MCF 10A (cell line): Measurements from ENCODE around the gene AGMO. TPM values are rescaled to one million over a fixed set of nuclear protein-coding genes. Genes with fewer than 3 reads are reported as not detected.

Source experiments
- BruUV-seq: library from RNA; stranded (reverse); fragments of 400-500 nt; replicated peaks from 2 replicates; lab custom pipeline; 2021; lab: Mats Ljungman, UMichigan
- CTCF ChIA-PET: fragments of 300-600 bp; sonication (Branson Sonifier 250); formaldehyde crosslinking; extraction: SDS; loops from one replicate; lab custom pipeline; 2021; ENCODE audit warnings: antibody characterized with exemption, inconsistent platforms; lab: Yijun Ruan, JAX
- POLR2A ChIA-PET: fragments of 300-600, 350-650 bp; sonication (Branson Sonifier 250); formaldehyde crosslinking; extraction: SDS; loops from one replicate; lab custom pipeline; 2020; ENCODE audit warnings: antibody characterized with exemption, inconsistent platforms; lab: Yijun Ruan, JAX
- DNase-seq: peaks from one replicate; pipeline ENCODE4 v3.0.0-alpha.2; 2018; ENCODE audit not compliant: unreplicated experiment
- H3K27ac Mint-ChIP-seq: one replicate; pipeline ENCODE4 v1.8.0; 2022; ENCODE audit warnings: mild to moderate bottlenecking, low read depth, mixed read lengths; ENCODE audit not compliant: unreplicated experiment
- H3K27me3 Mint-ChIP-seq: one replicate; pipeline ENCODE4 v1.8.0; 2022; ENCODE audit warnings: mixed read lengths; ENCODE audit not compliant: insufficient read depth, unreplicated experiment
- H3K36me3 Mint-ChIP-seq: one replicate; pipeline ENCODE4 v1.8.0; 2022; ENCODE audit warnings: mild to moderate bottlenecking, moderate library complexity, mixed read lengths; ENCODE audit not compliant: insufficient read depth, unreplicated experiment
- H3K4me1 Mint-ChIP-seq: one replicate; pipeline ENCODE4 v1.8.0; 2022; ENCODE audit warnings: mixed read lengths; ENCODE audit not compliant: insufficient read depth, unreplicated experiment
- H3K4me3 Mint-ChIP-seq: one replicate; pipeline ENCODE4 v1.8.0; 2022; ENCODE audit warnings: mild to moderate bottlenecking, moderate library complexity, mixed read lengths; ENCODE audit not compliant: unreplicated experiment
- H3K9me3 Mint-ChIP-seq: one replicate; pipeline ENCODE4 v1.8.0; 2022; ENCODE audit warnings: mixed read lengths; ENCODE audit not compliant: unreplicated experiment
- intact Hi-C: fragments of 100-400 bp; cut with micrococcal nuclease; formaldehyde crosslinking; loops from 2 replicates; pipeline ENCODE4 v1.14.1; 2022
- total RNA-seq: library from RNA; stranded (reverse); gene quantifications from 2 replicates; pipeline ENCODE4 v1.2.3, GENCODE V29; 2022
- TF ChIP-seq, protein P1 (sequence below): fragments of 200-600 bp; IDR thresholded peaks from one replicate; pipeline ENCODE4 v1.8.0; 2022; ENCODE audit warnings: antibody characterized with exemption, mild to moderate bottlenecking; ENCODE audit not compliant: unreplicated experiment

Gene AGMO
- total RNA-seq, 1 experiment from 2014 or later = not detected

- BruUV-seq = no TSS peak
- no peaks in the 10 kb centered on the region for H3K36me3 Mint-ChIP-seq
These were observed 352.4 kb downstream of the AGMO start for GRCh38 chr7:15209429-15209828.

GRCh38 chr7:15204421-15204820 is 357.4 kb downstream of the AGMO start:
- DNase-seq = no peak
- intact Hi-C loops = no loop called here
- no peak overlapping the region for H3K4me3 Mint-ChIP-seq
- H3K27me3 Mint-ChIP-seq = peaks cover 47% of the 10 kb centered on the region
- TF ChIP-seq, protein P1, sequence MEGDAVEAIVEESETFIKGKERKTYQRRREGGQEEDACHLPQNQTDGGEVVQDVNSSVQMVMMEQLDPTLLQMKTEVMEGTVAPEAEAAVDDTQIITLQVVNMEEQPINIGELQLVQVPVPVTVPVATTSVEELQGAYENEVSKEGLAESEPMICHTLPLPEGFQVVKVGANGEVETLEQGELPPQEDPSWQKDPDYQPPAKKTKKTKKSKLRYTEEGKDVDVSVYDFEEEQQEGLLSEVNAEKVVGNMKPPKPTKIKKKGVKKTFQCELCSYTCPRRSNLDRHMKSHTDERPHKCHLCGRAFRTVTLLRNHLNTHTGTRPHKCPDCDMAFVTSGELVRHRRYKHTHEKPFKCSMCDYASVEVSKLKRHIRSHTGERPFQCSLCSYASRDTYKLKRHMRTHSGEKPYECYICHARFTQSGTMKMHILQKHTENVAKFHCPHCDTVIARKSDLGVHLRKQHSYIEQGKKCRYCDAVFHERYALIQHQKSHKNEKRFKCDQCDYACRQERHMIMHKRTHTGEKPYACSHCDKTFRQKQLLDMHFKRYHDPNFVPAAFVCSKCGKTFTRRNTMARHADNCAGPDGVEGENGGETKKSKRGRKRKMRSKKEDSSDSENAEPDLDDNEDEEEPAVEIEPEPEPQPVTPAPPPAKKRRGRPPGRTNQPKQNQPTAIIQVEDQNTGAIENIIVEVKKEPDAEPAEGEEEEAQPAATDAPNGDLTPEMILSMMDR = no peak
- POLR2A ChIA-PET = no interaction called here
- CTCF ChIA-PET = no interaction called here
- no TSS peak for BruUV-seq
- H3K4me1 Mint-ChIP-seq = no peaks in the 10 kb centered on the region
- no peak overlapping the region for H3K27ac Mint-ChIP-seq
- no peaks in the 10 kb centered on the region for H3K9me3 Mint-ChIP-seq
- no peaks in the 10 kb centered on the region for H3K36me3 Mint-ChIP-seq

More at GRCh38 chr7:15209429-15209828, 352.4 kb downstream of the AGMO start:
- H3K27ac Mint-ChIP-seq = no peak overlapping the region
- TF ChIP-seq, protein P1 = no peak
- CTCF ChIA-PET = interaction anchor here (0.7 kb wide), 1 partner anchor 518 kb away, joined by 4 read pairs; no protein-coding TSS in a partner anchor
- intact Hi-C loops = no loop called here
- no peaks in the 10 kb centered on the region for H3K9me3 Mint-ChIP-seq
- POLR2A ChIA-PET = no interaction called here
- peaks cover 24% of the 10 kb centered on the region for H3K27me3 Mint-ChIP-seq
- DNase-seq = no peak
- no peak overlapping the region for H3K4me3 Mint-ChIP-seq
- no peaks in the 10 kb centered on the region for H3K4me1 Mint-ChIP-seq

DNA sequence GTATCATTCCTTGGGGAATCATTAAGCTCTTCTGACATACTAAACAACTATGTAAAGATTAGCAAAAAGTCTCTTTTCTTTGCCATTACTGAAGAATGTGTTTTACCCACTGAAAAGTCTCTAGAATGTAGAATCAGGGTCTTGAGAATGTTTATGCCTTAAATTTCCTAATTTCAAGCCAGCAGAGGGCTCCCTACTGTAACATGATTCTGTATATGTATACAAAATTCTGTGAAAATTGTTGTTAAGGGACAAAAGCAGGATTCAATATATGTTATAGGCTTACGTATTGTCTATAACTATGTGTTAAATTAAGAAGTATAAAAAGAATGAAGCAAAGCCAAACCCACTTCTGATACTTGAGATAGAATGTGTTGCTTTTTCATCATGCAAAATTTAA is 362.3 kb downstream of the AGMO start:
- intact Hi-C loops = no loop called here
- DNase-seq = no peak
- Mint-ChIP-seq H3K27ac (no peak overlapping the region), H3K9me3 (no peaks in the 10 kb centered on the region), H3K27me3 (peaks cover 37% of the 10 kb centered on the region), H3K4me1 (peaks cover 11% of the 10 kb centered on the region), H3K36me3 (no peaks in the 10 kb centered on the region), H3K4me3 (no peak overlapping the region)
- CTCF ChIA-PET = interaction anchor here (0.7 to 1.4 kb wide), 2 partner anchors 16 to 857 kb away, joined by 3 read pairs; no protein-coding TSS in a partner anchor
- POLR2A ChIA-PET = no interaction called here
- TF ChIP-seq, protein P1 = peak; percentile 10
- BruUV-seq = no TSS peak

DNA sequence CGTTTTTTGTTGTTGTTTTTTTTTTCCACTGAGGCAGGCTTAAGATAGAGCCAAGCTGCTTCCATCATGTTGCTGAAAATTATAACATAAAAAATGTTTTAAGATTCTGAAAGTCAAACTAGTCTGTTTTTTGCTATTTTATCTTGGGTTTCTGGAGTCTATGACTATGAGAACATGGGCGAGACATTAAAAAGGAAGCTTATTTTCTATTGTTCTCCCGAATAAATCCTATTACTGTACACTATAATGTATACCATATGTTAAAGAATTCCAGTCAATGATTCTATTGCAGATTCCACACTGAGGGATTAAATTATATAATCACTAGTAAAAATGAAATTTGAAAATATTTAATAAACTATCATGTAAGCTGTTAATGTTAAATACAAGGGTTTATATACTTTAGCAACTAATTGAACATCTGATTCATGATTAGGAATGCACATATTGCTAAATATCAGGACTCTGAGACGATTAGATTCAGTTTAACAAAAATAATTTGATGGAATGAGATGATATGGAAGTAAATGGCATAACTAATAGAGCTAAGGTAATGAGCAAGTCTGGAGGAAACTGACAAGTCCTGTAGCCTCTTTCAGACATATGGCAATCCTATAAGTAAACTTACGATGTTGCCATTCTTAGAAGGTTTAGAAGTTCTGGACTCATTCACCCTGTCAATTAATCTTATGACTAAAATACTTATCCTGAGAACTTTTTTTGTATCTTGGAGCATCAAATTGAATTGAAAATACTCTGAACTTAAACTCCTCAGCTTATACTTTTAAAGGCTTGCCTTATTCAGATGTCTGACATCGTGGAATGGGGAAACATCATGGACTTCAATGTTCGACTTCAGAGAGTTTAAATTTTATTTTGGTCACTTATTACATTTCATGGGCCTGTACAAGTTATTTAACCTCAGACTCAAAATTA is 364.5 kb downstream of the AGMO start:
- BruUV-seq = no TSS peak
- TF ChIP-seq, protein P1 = no peak
- Mint-ChIP-seq H3K9me3 (no peaks in the 10 kb centered on the region), H3K4me3 (no peak overlapping the region), H3K4me1 (peaks cover 11% of the 10 kb centered on the region), H3K27me3 (peaks cover 34% of the 10 kb centered on the region), H3K36me3 (no peaks in the 10 kb centered on the region), H3K27ac (no peak overlapping the region)
- intact Hi-C loops = no loop called here
- no peak for DNase-seq
- ChIA-PET CTCF (interaction anchor here (0.6 to 0.7 kb wide), 3 partner anchors 31 to 1726 kb away, joined by 3 read pairs; no protein-coding TSS in a partner anchor), POLR2A (interaction anchor here (1.2 kb wide), 1 partner anchor 12 kb away, joined by 3 read pairs; no protein-coding TSS in a partner anchor)
